Neural crest cell (in vitro differentiated cells): Measurements from ENCODE around the gene SIM2. TPM values are rescaled to one million over a fixed set of nuclear protein-coding genes. Genes with fewer than 3 reads are reported as not detected.

Source experiments
- DNase-seq: peaks from one replicate; pipeline ENCODE4 v3.0.0; 2021; ENCODE audit warnings: low read depth, mixed read lengths, low spot score
- H3K27ac Mint-ChIP-seq: one replicate; pipeline ENCODE4 v1.8.0; 2021; ENCODE audit warnings: mild to moderate bottlenecking, mixed read lengths; ENCODE audit not compliant: unreplicated experiment
- H3K27me3 Mint-ChIP-seq: 2 replicates; pipeline ENCODE4 v1.8.0; 2021; ENCODE audit warnings: low read depth, mild to moderate bottlenecking, mixed read lengths
- H3K36me3 Mint-ChIP-seq: 2 replicates; pipeline ENCODE4 v1.8.0; 2021; ENCODE audit warnings: low read depth, mild to moderate bottlenecking, mixed read lengths
- H3K4me1 Mint-ChIP-seq: 2 replicates; pipeline ENCODE4 v1.8.0; 2021; ENCODE audit warnings: mixed read lengths
- H3K4me3 Mint-ChIP-seq: one replicate; pipeline ENCODE4 v1.8.0; 2021; ENCODE audit warnings: mild to moderate bottlenecking, mixed read lengths
- H3K9me3 Mint-ChIP-seq: 2 replicates; pipeline ENCODE4 v1.8.0; 2021; ENCODE audit warnings: mixed read lengths
- CTCF ChIP-seq: fragments of 200-600 bp; sonication (generic); conservative IDR thresholded peaks from 2 replicates; pipeline ENCODE4 v1.5.0; 2021; ENCODE audit warnings: antibody characterized with exemption, mild to moderate bottlenecking
- total RNA-seq: library from RNA; stranded (reverse); gene quantifications from 2 replicates; pipeline ENCODE4 v1.2.1, GENCODE V29; 2021

The SIM2 gene
- total RNA-seq, 1 donor from 2014 or later = not detected

- H3K27me3 Mint-ChIP-seq = peaks cover 94% of the 10 kb centered on the region
- TF ChIP-seq CTCF = no peak
- H3K4me1 Mint-ChIP-seq = peaks cover 5% of the 10 kb centered on the region
- H3K9me3 Mint-ChIP-seq = peaks cover 4% of the 10 kb centered on the region
- DNase-seq = no peak
- H3K4me3 Mint-ChIP-seq = no peak overlapping the region
- H3K27ac Mint-ChIP-seq = no peak overlapping the region
- no peaks in the 10 kb centered on the region for H3K36me3 Mint-ChIP-seq
Measured at GRCh38 chr21:36688324-36688723, 10.6 kb upstream of the SIM2 start.

- Mint-ChIP-seq H3K4me1 (peaks cover 9% of the 10 kb centered on the region), H3K27ac (no peak overlapping the region), H3K36me3 (no peaks in the 10 kb centered on the region), H3K9me3 (peaks cover 4% of the 10 kb centered on the region), H3K4me3 (no peak overlapping the region), H3K27me3 (peaks cover 94% of the 10 kb centered on the region)
- no peak for TF ChIP-seq CTCF
- DNase-seq = no peak
Measured at GRCh38 chr21:36689324-36689723, 9.6 kb upstream of the SIM2 start.

GRCh38 chr21:36690628-36691554 lies 8.0 kb upstream of the SIM2 start:
- Mint-ChIP-seq H3K27me3 (peaks cover 94% of the 10 kb centered on the region), H3K36me3 (no peaks in the 10 kb centered on the region), H3K4me1 (peaks cover 9% of the 10 kb centered on the region), H3K9me3 (peaks cover 4% of the 10 kb centered on the region), H3K27ac (no peak overlapping the region), H3K4me3 (no peak overlapping the region)
- no peak for TF ChIP-seq CTCF
- DNase-seq = no peak

GRCh38 chr21:36691555-36692041 lies 7.3 kb upstream of the SIM2 start:
- TF ChIP-seq CTCF = no peak
- peaks cover 4% of the 10 kb centered on the region for H3K9me3 Mint-ChIP-seq
- peaks cover 96% of the 10 kb centered on the region for H3K27me3 Mint-ChIP-seq
- no peak overlapping the region for H3K27ac Mint-ChIP-seq
- no peak overlapping the region for H3K4me3 Mint-ChIP-seq
- H3K36me3 Mint-ChIP-seq = no peaks in the 10 kb centered on the region
- H3K4me1 Mint-ChIP-seq = peaks cover 9% of the 10 kb centered on the region
- no peak for DNase-seq

DNA sequence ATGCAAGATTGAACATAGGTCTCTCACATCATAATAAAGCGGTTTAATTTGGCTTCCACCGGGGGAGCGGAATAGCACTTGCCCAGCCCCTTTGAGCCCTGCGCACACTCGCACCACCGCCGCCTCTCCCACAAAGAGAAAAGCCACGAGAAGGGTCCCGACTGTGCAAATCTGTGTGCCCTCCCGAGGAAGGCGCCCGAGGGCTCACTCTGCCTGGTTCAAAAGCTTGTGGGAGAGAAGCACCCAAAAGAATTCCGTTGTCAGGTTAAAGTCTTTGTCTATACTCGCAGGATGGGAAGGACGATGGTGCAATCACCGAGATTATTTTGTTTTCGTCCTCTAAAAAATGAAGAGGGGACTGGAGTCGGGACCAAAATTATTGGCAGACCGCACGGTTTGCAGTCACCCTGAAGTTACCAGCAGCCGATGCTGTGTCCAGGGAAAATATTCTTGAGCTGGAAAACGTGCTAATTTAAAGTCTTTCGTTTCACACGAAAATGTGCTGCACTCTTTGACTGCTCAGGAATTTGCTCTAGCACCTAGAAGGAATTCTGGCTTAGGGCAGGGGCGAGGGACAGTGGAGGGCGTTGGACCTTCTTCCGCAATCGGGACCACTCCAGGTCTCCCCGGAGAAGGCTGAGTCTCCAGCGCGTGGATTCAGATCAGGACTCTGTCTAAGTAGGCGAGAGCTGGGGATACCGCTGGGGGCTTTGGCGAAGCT lies 6.6 kb upstream of the SIM2 start:
- Mint-ChIP-seq H3K36me3 (no peaks in the 10 kb centered on the region), H3K9me3 (peaks cover 4% of the 10 kb centered on the region), H3K4me1 (peaks cover 9% of the 10 kb centered on the region), H3K27me3 (peaks cover 98% of the 10 kb centered on the region), H3K4me3 (no peak overlapping the region), H3K27ac (no peak overlapping the region)
- no peak for TF ChIP-seq CTCF
- DNase-seq = peak; percentile 14
